Measurements from ENCODE around the gene PTPRK. TPM values are rescaled to one million over a fixed set of nuclear protein-coding genes. Genes with fewer than 3 reads are reported as not detected.

PTPRK gene
- polyA plus RNA-seq, 1 donor (not counting 4 experiments of a cell fraction or from before 2014, with no cell fraction given) = 52.7 TPM

GRCh38 chr6:128443553-128443952 lies 76.8 kb downstream of the PTPRK start:
- H3K4me3 ChIP-seq (ENCODE audit: control insufficient read depth in 2 of 3, extremely low read depth in 1 of 3, insufficient read depth in 2 of 3, low read depth in 1 of 3, low read length in 3 of 3) = no peak overlapping the region
- no peaks in the 10 kb centered on the region for H3K27me3 ChIP-seq (ENCODE audit: control insufficient read depth, extremely low read depth, insufficient read depth, low read length)
- H3K36me3 ChIP-seq (ENCODE audit: control insufficient read depth in 2 of 2, extremely low read depth in 1 of 2, insufficient read depth in 2 of 2, low read length in 2 of 2) = no peaks in the 10 kb centered on the region
- peaks cover 9% of the 10 kb centered on the region for H3K4me1 ChIP-seq (ENCODE audit: control insufficient read depth, extremely low read depth, insufficient read depth, low read length)
- H4K20me1 ChIP-seq (ENCODE audit: control insufficient read depth, extremely low read depth, insufficient read depth, low read length) = peaks cover 4% of the 10 kb centered on the region
- peaks cover 80% of the 10 kb centered on the region for H3K79me2 ChIP-seq (ENCODE audit: control insufficient read depth, insufficient read depth, low read length)
- no peak for FAIRE-seq
- H3K9me1 ChIP-seq (ENCODE audit: control insufficient read depth, extremely low read depth, insufficient read depth, low read length) = peaks cover 2% of the 10 kb centered on the region
- no peak overlapping the region for H3K9ac ChIP-seq (ENCODE audit: control insufficient read depth, extremely low read depth, insufficient read depth, low read length)
- TF ChIP-seq CTCF (optimal IDR thresholded peaks at IDR 0.05 in 1 of 3, IDR thresholded peaks at IDR 0.05 in 1 of 3, conservative IDR thresholded peaks at IDR 0.05 in 1 of 3; ENCODE audit: extremely low read depth in 1 of 3, insufficient read depth in 2 of 3, low read length in 3 of 3) (no peak), EZH2 (IDR thresholded peaks at IDR 0.05; ENCODE audit: low read length) (no peak)
- H3K27ac ChIP-seq (ENCODE audit: control insufficient read depth, insufficient read depth, low read length) = no peak overlapping the region
- H3K9me3 ChIP-seq (ENCODE audit: control insufficient read depth, low read depth, low read length) = no peaks in the 10 kb centered on the region
- H3K4me2 ChIP-seq (ENCODE audit: control insufficient read depth, extremely low read depth, insufficient read depth, low read depth, low read length) = no peak overlapping the region
- dilution Hi-C loops (cut with MboI; ENCODE audit: extremely low pct_ligation_motif_present, low sequenced_read_pairs) = no loop called here
- H2AFZ ChIP-seq (ENCODE audit: control insufficient read depth, low read length) = no peak overlapping the region
- DNase-seq (ENCODE audit: low read depth, low spot score) = no peak

- Histone ChIP-seq H3K4me1 (ENCODE audit: control insufficient read depth, extremely low read depth, insufficient read depth, low read length) (no peaks in the 10 kb centered on the region), H3K9me1 (ENCODE audit: control insufficient read depth, extremely low read depth, insufficient read depth, low read length) (no peaks in the 10 kb centered on the region), H3K27me3 (ENCODE audit: control insufficient read depth, extremely low read depth, insufficient read depth, low read length) (no peaks in the 10 kb centered on the region), H3K4me3 (ENCODE audit: control insufficient read depth in 2 of 3, extremely low read depth in 1 of 3, insufficient read depth in 2 of 3, low read depth in 1 of 3, low read length in 3 of 3) (no peak overlapping the region), H3K79me2 (ENCODE audit: control insufficient read depth, insufficient read depth, low read length) (peaks cover 87% of the 10 kb centered on the region), H3K9me3 (ENCODE audit: control insufficient read depth, low read depth, low read length) (no peaks in the 10 kb centered on the region), H3K36me3 (ENCODE audit: control insufficient read depth in 2 of 2, extremely low read depth in 1 of 2, insufficient read depth in 2 of 2, low read length in 2 of 2) (peaks cover 2 to 4% of the 10 kb centered on the region in 2 experiments), H3K9ac (ENCODE audit: control insufficient read depth, extremely low read depth, insufficient read depth, low read length) (no peak overlapping the region), H3K27ac (ENCODE audit: control insufficient read depth, insufficient read depth, low read length) (no peak overlapping the region), H2AFZ (ENCODE audit: control insufficient read depth, low read length) (no peak overlapping the region), H3K4me2 (ENCODE audit: control insufficient read depth, extremely low read depth, insufficient read depth, low read depth, low read length) (no peak overlapping the region), H4K20me1 (ENCODE audit: control insufficient read depth, extremely low read depth, insufficient read depth, low read length) (no peaks in the 10 kb centered on the region)
- TF ChIP-seq CTCF (optimal IDR thresholded peaks at IDR 0.05 in 1 of 3, IDR thresholded peaks at IDR 0.05 in 1 of 3, conservative IDR thresholded peaks at IDR 0.05 in 1 of 3; ENCODE audit: extremely low read depth in 1 of 3, insufficient read depth in 2 of 3, low read length in 3 of 3) (no peak), EZH2 (IDR thresholded peaks at IDR 0.05; ENCODE audit: low read length) (no peak)
- dilution Hi-C loops (cut with MboI; ENCODE audit: extremely low pct_ligation_motif_present, low sequenced_read_pairs) = no loop called here
- no peak for FAIRE-seq
- DNase-seq (ENCODE audit: low read depth, low spot score) = no peak
Measured at GRCh38 chr6:128439627-128440026, 80.8 kb downstream of the PTPRK start.

All from keratinocyte (primary cell).